GM12873 (cell line): Measurements from ENCODE around the gene PPP1R3G.

ENCODE experiments used
- CTCF ChIP-seq: IDR thresholded peaks from 2 replicates; pipeline ENCODE4 v1.5.1; 2012; ENCODE audit warnings: low read depth, mild to moderate bottlenecking, moderate library complexity, low read length, control low read depth; ENCODE audit not compliant: insufficient read depth; ENCODE audit errors: missing control alignments

The PPP1R3G gene

DNA sequence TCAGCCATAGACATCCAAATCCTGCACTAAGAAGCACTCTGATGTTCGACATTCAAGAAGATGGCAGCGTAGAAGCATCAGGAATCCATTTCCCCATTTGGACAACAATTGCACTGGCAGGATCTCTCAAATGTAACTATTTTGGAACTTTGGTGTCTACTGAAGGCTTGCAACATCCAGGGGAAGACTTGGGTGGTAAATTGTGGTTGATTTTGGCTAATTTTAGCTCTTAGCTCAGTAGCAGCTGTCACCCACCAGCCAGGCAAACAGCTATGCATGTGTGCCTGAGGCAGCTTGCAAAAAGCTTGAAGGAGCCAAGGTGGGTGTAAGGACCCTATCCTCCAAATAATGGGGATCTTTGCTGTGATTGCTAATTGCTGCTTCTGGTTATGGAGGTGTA, 35.1 kb upstream of the PPP1R3G start:
- TF ChIP-seq CTCF: no peak

DNA sequence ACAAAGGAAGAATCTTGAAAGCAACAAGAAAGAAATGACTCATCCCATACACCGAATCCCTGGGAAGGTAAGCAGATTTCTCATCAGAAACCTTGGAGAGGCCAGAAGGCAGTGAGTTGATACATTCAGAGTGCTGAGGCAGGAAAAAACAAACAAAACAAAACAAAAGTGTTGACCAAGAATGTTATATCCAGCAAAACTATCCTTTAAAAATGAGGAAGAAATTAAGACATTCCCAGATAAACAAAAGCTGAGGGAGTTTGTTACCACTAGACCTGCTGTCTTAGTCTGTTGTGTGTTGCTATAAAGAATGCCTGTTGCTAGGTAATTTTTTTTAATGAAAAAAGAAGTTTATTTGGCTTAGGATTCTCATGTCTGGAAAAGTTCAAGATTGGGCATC, 33.7 kb upstream of the PPP1R3G start:
- no peak for TF ChIP-seq CTCF

- no peak for TF ChIP-seq CTCF
Observed at GRCh38 chr6:5053038-5053437, 32.1 kb upstream of the PPP1R3G start.

DNA sequence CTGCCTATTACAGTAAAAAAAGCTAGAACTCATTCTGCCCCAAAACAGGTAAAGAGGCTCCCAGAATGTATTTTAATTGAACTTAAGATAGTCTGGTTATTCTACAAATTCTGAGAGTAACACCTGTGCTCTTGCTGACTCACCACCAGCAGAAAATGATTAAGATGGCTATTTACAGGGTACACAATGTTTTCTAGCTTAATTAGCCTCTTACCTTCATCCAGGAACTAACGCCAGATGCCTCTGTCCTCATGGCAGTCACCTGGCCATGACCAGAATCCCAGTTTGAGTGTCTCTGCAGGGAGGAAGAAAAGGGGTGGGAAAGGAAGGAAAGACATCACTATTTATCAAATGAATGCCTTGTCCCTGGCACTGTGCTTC, 31.3 kb upstream of the PPP1R3G start:
- no peak for TF ChIP-seq CTCF

GRCh38 chr6:5054245-5054873, 30.8 kb upstream of the PPP1R3G start:
- TF ChIP-seq CTCF: no peak

GRCh38 chr6:5055118-5055517, 30.0 kb upstream of the PPP1R3G start:
- TF ChIP-seq CTCF: no peak

DNA sequence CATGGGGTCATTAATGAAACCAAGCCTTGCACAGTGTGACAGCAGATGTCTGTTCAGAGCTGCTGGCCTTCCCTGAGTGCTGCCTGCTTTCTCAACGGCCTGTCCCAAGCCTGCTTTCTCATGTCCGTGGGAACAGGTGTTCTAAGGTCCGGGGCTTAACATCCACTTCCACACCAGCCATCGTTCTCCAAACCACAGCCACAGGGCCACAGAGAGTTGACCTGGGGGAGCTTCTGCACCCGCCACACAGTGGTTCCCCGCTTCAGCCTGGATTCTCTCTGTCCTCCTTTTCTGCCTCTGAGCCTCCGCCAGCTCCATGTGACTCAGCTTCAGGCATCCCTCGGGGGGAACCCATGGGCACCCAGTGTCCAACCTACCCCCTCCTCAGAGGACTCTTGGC, 26.9 kb upstream of the PPP1R3G start:
- no peak for TF ChIP-seq CTCF
